ENCODE data around the gene TPCN1. TPM values are rescaled to one million over a fixed set of nuclear protein-coding genes. Genes with fewer than 3 reads are reported as not detected.

Gene TPCN1
- total RNA-seq, 2 donors from 2014 or later, result 54.7 to 111 TPM

DNA sequence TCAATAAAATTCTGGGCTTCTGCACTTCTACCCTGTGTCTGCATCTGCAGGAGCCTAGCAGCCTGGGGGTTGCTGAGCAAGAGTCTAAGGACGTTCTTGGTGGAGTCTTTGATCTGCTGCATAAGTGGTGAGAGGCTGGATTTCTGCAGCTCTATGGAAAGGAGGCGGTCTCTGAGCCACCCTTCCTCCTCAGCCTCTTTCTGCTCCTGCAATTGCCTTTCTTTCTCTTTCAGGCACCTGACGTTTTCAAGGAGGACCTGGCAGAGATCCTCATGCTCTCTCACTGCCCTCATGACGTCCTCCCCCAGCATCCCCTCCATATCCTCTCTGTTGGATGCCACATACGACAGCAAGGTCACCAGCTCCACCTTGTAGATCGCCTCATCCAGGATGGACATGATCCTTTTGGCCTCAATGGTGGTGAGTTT is 13.6 kb upstream of the TPCN1 start:
- ATAC-seq (peak in 1 of 2 donors; percentile 27), DNase-seq (ENCODE audit: low spot score in 2 of 2) (no peak)
- H3K27ac Mint-ChIP-seq, result peak overlapping the region; percentile 3 to 91
- H3K9me3 Mint-ChIP-seq, result peaks cover 0 to 10% of the 10 kb centered on the region in 2 donors
- peaks cover 4 to 21% of the 10 kb centered on the region in 2 donors for H3K36me3 Mint-ChIP-seq

GRCh38 chr12:113208041-113208934 is 13.0 kb upstream of the TPCN1 start:
- Mint-ChIP-seq H3K27ac (peak overlapping the region; percentile 91 to 96), H3K36me3 (peaks cover 4 to 21% of the 10 kb centered on the region in 2 donors), H3K9me3 (peaks cover 0 to 10% of the 10 kb centered on the region in 2 donors)
- ATAC-seq (peak; percentile 87 to 90), DNase-seq (ENCODE audit: low spot score in 2 of 2) (peak; percentile 60 to 89)

DNA sequence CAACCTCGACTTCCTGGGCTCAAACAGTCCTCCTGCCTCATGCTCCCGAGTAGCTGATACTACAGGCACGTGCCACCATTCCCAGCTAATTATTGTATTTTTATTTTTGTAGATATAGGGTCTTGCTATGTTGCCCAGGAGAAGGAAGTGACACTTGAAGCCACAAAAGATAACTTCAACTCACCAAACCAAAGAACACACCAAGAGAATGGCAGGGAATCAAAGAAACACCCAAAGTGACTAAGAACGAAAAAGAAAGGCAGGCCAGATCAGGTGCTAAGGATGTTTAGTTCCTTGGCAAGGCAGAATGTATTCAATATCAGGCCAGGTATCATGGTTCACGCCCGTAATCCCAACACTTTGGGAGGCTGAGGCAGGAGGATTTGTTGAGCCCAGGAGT is 10.1 kb upstream of the TPCN1 start:
- ATAC-seq (no peak), DNase-seq (ENCODE audit: low spot score in 2 of 2) (no peak)
- peaks cover 0 to 9% of the 10 kb centered on the region in 2 donors for H3K9me3 Mint-ChIP-seq
- peaks cover 4 to 20% of the 10 kb centered on the region in 2 donors for H3K36me3 Mint-ChIP-seq
- H3K27ac Mint-ChIP-seq, result peak overlapping the region in 1 of 2 donors; percentile 1

DNA sequence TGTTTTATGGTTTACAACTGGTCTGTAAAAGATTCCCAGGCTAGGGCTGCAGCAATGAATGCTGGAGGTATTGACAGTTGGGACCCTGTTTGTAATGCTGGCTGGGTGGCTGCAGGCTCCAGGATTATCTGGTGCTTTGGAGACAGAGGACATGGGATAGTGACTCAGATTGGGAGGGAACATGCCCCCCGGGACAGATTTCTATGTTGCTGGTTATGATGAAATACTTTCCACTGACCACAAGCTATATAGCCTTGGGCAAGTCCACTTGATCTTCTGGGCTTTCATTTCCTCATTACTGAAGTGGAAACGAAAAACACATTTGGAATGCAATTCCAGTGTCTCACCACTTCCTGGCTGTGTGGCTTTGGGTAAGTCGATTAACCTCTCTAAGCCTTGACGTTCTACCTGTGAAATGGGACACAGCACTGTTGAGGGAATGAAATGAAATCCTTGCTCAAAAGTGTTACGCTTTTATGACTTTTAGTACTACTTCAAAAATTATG is 6.3 kb upstream of the TPCN1 start:
- peaks cover 0 to 10% of the 10 kb centered on the region in 2 donors for H3K36me3 Mint-ChIP-seq
- H3K9me3 Mint-ChIP-seq, result peaks cover 0 to 5% of the 10 kb centered on the region in 2 donors
- H3K27ac Mint-ChIP-seq, result no peak overlapping the region
- peak; percentile 63 to 90 for ATAC-seq
- DNase-seq (ENCODE audit: low spot score in 2 of 2), result no peak

GRCh38 chr12:113216027-113216426 is 5.2 kb upstream of the TPCN1 start:
- no peaks in the 10 kb centered on the region for H3K9me3 Mint-ChIP-seq
- H3K36me3 Mint-ChIP-seq, result peaks cover 0 to 4% of the 10 kb centered on the region in 2 donors
- no peak for ATAC-seq
- H3K27ac Mint-ChIP-seq, result no peak overlapping the region
- DNase-seq (ENCODE audit: low spot score in 2 of 2), result no peak

- no peak for DNase-seq (ENCODE audit: low spot score in 2 of 2)
- no peak for ATAC-seq
- Mint-ChIP-seq H3K9me3 (no peaks in the 10 kb centered on the region), H3K27ac (peak overlapping the region; percentile 51 to 93), H3K36me3 (peaks cover 0 to 7% of the 10 kb centered on the region in 2 donors)
Observed at GRCh38 chr12:113220593-113221180, 577 bp upstream of the TPCN1 start.

DNA sequence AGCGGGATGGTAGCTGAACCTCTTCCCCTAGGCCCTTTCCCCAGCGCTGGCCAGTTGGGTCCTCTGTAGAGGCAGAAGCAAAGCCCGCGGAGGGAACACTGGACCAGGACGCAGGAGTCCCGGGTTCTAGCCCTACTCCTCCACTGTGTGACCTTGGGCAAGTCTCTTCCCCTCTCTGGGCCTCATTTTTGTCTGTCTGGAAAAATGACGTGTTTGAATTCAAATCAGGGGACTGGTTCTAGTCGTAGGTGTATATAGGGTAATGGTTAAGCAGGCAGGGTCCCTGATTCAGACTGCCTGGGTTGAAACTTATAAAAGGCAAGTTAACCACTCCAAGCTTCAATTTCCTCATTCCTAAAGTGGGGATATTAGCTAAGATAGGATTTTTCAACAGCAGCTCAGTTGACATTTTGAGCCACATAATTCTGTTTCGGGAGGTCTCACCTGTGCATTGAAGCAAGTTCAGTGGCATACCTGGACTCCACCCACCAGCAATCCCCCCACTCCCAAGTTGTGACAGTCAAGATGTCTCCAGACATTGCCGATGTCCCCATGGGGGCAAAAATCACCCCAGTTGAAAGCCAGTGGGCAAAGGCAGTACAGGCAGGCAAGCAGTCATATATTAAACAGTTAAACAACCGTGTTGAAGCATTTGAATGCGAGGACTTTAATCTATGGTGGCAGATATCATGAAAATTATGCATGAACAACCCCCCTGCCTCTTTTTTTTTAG is 899 bp downstream of the TPCN1 start:
- Mint-ChIP-seq H3K9me3 (no peaks in the 10 kb centered on the region), H3K27ac (peak overlapping the region; percentile 87 to 93), H3K36me3 (peaks cover 0 to 7% of the 10 kb centered on the region in 2 donors)
- DNase-seq (ENCODE audit: low spot score in 2 of 2) (peak; percentile 28 to 65), ATAC-seq (no peak)

DNA sequence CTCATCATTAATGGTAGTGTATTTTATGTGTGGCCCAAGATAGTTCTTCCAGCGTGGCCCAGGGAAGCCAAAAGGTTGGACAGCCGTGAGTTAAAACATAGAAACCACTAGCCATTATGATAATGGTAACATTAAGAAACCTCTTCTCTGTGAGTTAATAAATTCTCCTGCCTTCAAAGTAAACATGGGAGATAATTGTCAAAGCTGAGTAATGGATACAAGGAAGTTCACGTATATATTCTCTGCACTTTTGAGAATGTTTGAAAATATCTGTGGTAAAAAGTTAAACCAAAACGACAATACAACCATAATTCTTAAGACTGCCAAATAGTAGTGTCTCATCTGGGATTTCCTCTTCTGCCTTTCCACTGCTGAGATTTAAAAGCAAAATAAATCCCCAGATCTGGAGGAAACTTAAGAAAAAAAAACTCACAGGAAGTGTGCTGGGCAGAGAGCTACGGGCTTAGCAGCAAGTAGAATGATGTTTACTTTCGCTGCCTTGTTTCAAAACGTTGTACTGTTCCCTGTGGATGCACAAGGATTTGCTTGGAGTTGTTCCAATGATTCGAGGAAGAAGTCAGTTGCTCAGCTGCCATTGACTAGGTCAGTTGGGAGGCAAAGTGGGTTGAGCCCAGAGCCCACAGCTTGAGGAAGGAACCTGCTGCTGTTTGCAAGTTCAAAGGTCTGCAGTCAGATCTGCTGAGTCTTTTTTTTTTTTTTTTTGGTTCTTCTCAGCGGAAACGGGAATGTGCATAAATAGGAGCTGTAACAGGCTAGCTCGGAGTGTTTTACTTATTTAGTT is 1.7 kb downstream of the TPCN1 start:
- Mint-ChIP-seq H3K9me3 (no peaks in the 10 kb centered on the region), H3K27ac (peak overlapping the region; percentile 59 to 93), H3K36me3 (peaks cover 7% of the 10 kb centered on the region in 2 donors)
- no peak for DNase-seq (ENCODE audit: low spot score in 2 of 2)
- ATAC-seq, result no peak

GRCh38 chr12:113224955-113225354 is 3.7 kb downstream of the TPCN1 start:
- Mint-ChIP-seq H3K9me3 (no peaks in the 10 kb centered on the region), H3K36me3 (peaks cover 7 to 19% of the 10 kb centered on the region in 2 donors), H3K27ac (no peak overlapping the region)
- ATAC-seq (no peak), DNase-seq (ENCODE audit: low spot score in 2 of 2) (no peak)

DNA sequence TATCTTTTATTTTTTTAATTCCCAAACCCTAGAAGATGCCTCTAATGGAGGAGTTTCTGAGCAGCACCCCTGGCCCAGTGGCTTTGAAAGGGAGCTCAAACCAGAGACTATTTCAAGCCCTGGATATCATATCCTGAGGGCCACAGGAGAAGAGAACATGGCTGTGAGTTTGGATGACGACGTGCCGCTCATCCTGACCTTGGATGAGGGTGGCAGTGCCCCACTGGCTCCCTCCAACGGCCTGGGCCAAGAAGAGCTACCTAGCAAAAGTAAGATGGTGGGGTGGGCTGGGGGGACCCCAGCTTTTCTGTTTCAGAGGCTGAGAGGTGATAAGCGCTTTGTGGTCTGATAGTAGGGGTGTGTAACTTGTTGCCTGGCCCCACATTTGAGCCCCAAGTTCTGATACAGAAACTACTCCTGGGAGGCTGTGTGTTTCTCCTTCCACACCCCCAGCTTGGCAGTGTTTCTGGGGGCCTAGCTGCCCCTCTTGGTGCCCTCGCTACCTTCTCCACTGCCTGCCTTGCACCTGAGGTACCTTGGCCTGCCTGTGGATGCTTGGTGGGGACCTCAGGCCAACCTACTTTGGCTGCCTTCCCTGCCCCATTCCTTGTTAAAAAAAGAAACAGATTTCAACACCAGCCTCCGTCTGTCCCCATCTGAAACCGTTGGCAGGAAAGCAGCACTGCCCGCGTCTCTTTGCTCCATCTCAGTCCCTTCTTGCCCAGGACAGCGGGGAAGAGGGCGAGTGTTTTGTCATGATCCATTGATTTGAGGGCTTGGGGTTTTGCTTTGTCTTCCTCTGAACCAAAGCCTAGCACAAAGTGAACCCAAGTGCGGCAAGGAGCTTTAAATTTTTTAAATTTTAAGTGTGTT is 5.7 kb downstream of the TPCN1 start:
- peak overlapping the region; percentile 12 to 94 for H3K27ac Mint-ChIP-seq
- H3K9me3 Mint-ChIP-seq, result no peaks in the 10 kb centered on the region
- ATAC-seq, result no peak
- DNase-seq (ENCODE audit: low spot score in 2 of 2), result no peak
- peaks cover 5 to 35% of the 10 kb centered on the region in 2 donors for H3K36me3 Mint-ChIP-seq

DNA sequence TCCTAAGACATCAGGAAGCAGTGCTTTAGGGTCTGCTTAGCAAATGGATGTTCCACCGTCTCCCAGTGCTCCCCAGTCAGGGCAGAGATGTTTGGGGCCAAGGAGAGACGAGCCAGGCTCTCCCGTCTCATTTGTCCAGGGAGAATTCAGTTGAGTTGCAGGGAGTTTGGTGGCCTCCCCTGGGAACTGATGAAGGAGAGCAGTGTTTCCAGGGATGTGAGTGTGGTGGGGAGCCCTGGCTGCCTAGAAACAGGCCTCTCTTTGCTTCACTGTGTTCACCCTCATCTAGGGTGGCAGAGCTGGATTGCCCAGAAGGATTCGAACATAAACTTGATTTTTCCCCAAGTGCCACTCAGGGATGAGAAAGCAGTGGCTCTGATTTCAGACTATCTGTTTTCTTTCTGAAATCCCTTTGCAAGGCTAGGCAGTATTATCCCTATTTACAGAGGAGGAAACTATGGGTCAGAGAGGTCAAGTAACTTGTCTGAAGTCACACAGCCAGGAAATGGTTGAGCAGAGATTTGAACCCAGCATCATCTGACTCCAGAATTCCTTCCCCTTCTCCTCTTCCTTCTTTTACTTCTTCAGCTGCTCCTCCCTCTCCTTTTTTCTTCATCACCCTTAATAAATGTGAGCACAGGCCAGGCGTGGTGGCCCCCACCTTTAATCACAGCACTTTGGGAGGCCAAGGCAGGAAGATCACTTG is 6.6 kb downstream of the TPCN1 start:
- ATAC-seq, result no peak
- Mint-ChIP-seq H3K9me3 (no peaks in the 10 kb centered on the region), H3K27ac (peak overlapping the region; percentile 87 to 88), H3K36me3 (peaks cover 9 to 38% of the 10 kb centered on the region in 2 donors)
- DNase-seq (ENCODE audit: low spot score in 2 of 2), result no peak

- Mint-ChIP-seq H3K27ac (peak overlapping the region; percentile 87 to 88), H3K36me3 (peaks cover 16 to 45% of the 10 kb centered on the region in 2 donors), H3K9me3 (no peaks in the 10 kb centered on the region)
- DNase-seq (ENCODE audit: low spot score in 2 of 2) (no peak), ATAC-seq (no peak)
Observed at GRCh38 chr12:113228394-113229028, 7.2 kb downstream of the TPCN1 start.

DNA sequence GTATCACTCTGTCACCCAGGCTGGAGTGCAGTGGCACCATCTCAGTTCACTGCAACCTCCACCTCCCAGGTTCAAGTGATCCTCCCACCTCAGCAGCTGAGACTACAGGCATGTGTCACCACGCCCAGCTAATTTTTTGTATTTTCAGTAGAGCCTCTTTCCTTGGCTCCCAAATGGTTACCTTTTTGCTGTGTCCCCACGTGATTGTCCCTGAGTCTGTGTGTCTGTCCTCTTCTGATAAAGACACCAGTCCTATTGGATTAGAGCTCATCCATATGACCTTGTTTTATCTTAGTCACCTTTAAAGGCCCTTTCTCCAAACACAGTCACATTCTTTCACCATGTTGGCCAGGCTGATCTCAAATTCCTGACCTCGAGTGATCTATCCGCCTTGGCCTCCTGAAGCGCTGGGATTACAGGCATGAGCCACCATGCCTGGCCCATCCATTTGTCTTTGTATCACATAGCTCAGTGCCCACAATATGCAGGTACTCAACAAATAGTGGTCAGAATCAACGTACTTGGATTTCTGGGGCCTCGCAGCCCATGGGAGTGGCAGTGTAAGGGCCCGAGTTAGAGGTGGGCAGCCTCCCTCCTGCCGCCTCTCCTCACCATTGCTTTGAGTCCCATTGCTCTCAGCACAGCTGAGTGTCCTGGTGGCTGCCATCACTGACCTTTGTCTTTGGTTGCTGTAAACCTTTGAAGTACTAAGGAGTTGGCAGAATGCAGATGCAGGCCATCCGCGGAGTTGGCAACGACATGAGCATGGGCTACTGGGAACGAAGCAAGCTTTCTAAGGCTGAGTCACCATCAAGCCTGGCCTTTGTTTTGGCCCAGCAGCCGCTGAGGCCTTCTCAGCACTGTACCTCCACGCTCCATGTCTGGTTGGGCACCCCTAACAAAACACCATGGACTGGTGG is 9.3 kb downstream of the TPCN1 start:
- peaks cover 18 to 53% of the 10 kb centered on the region in 2 donors for H3K36me3 Mint-ChIP-seq

More for the DNA sequence above, 9.3 kb downstream of the TPCN1 start:
- DNase-seq (ENCODE audit: low spot score in 2 of 2) (no peak), ATAC-seq (peak in 1 of 2 donors; percentile 51)
- Mint-ChIP-seq H3K9me3 (no peaks in the 10 kb centered on the region), H3K27ac (peak overlapping the region; percentile 87 to 91)
